GM23338 (cell line): ENCODE measurements around the gene GPATCH1.
"Not testable (repeated sequence)": the region's sequence is repeated elsewhere in the genome, so short reads cannot be mapped to it uniquely, and the experiment has no call there.

Source experiments
- CTCF ChIP-seq, 2 experiments: fragments of 200-600 bp in 1 of 2; sonication (generic) in 1 of 2; conservative IDR thresholded peaks; 2 replicates each; pipeline versions ENCODE4 v1.5.1 to v1.6.1; 2016 to 2017; ENCODE audit warnings: antibody characterized with exemption in 2 of 2, low read depth in 2 of 2, mild to moderate bottlenecking in 2 of 2, moderate library complexity in 1 of 2
- EZH2 ChIP-seq: fragments of 200-600 bp; sonication (generic); IDR thresholded peaks from one replicate; pipeline ENCODE4 v1.8.0; 2017; ENCODE audit warnings: antibody characterized with exemption, mild to moderate bottlenecking, low read depth; ENCODE audit not compliant: unreplicated experiment
- EZH2phosphoT487 ChIP-seq: fragments of 200-600 bp; sonication (generic); IDR thresholded peaks from one replicate; pipeline ENCODE4 v1.8.1; 2018; ENCODE audit warnings: antibody characterized with exemption; ENCODE audit not compliant: unreplicated experiment
- JUNB ChIP-seq: IDR thresholded peaks from one replicate; pipeline ENCODE4 v1.6.1; 2016; ENCODE audit warnings: antibody characterized with exemption; ENCODE audit not compliant: unreplicated experiment
- NANOG ChIP-seq: IDR thresholded peaks from 2 replicates; pipeline ENCODE4 v1.6.1; 2016; ENCODE audit warnings: antibody characterized with exemption, borderline replicate concordance
- POLR2AphosphoS5 ChIP-seq: IDR thresholded peaks from 2 replicates; pipeline ENCODE4 v1.6.1; 2016; ENCODE audit warnings: antibody characterized with exemption, low read depth
- REST ChIP-seq: IDR thresholded peaks from one replicate; pipeline ENCODE4 v1.6.1; 2018; ENCODE audit warnings: antibody characterized with exemption; ENCODE audit not compliant: unreplicated experiment
- ZNF331 ChIP-seq: fragments of 250-450 bp; sonication (Bioruptor Pico); IDR thresholded peaks from 2 replicates; pipeline ENCODE4 v1.5.0; 2020; ENCODE audit warnings: low read depth, mild to moderate bottlenecking, moderate library complexity
- ZNF462 ChIP-seq: fragments of 250-450 bp; sonication (Bioruptor Pico); IDR thresholded peaks from 2 replicates; pipeline ENCODE4 v1.5.0; 2020; ENCODE audit warnings: mild to moderate bottlenecking, moderate library complexity

- not testable (repeated sequence) for TF ChIP-seq POLR2AphosphoS5; CTCF (conservative IDR thresholded peaks at IDR 0.05; ENCODE audit: low read depth in 2 of 2); EZH2; REST; ZNF331; EZH2phosphoT487; NANOG; ZNF462; JUNB
These were observed 39.2 kb upstream of the GPATCH1 start for GRCh38 chr19:33041828-33042160.
